GM18499 (cell line): ENCODE results near the gene PRR15L.

Source experiments
- ATAC-seq: cut with Tn5 transposase; IDR thresholded peaks from one replicate; pipeline ENCODE4 v1.9.1; 2021; ENCODE audit warnings: moderate number of reproducible peaks; ENCODE audit not compliant: insufficient read depth, unreplicated experiment

Gene PRR15L

DNA sequence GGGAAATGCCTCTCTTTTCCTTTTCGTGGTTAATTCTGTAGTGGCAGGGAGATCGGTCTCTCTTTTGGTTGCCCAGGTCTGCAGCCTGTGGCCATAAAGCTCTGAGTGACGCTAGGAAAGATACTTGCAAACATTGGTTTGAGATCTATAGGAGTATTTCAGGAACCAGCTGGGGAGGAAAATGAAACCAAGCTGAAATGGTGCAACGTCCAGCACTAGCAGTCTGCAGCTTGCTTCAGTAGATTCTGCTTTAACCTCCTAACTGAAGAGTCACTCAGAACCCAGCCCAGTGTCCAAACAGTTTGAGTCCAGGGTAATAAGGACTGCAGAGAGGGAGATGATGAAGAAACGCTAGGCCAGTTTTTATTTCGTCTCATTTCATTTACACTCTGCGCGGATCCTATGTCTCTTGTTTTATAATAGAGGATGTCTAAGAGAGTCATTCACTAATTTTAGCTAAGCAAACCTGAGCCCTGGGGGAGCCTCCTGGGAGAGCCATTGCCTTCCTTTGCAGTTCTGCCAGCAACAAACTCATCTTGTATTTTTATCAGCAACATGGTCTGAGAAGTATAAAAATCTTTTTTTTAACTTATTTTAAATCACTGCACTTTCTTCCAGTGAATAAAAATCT is 49.6 kb downstream of the PRR15L start:
- no peak for ATAC-seq

DNA sequence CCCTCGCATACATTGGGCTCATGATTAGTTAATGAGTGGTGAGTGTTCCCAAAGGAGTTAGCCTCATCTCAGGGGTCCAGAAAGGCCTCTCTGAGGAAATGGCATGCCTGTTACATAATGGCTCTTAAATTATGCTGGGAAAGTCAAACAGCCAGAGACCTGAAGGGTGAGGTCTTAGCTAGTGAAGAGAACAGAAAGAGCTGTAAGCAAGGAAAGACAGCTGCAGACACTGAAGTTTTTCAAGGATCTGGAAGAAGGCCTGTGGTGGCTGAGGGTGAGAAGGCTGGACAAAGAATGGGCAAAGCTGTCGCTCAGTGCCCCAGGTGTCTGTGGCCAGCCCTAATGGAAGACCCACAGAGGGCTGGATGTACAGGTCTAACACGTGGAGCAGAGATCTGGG is 51.2 kb downstream of the PRR15L start:
- no peak for ATAC-seq

DNA sequence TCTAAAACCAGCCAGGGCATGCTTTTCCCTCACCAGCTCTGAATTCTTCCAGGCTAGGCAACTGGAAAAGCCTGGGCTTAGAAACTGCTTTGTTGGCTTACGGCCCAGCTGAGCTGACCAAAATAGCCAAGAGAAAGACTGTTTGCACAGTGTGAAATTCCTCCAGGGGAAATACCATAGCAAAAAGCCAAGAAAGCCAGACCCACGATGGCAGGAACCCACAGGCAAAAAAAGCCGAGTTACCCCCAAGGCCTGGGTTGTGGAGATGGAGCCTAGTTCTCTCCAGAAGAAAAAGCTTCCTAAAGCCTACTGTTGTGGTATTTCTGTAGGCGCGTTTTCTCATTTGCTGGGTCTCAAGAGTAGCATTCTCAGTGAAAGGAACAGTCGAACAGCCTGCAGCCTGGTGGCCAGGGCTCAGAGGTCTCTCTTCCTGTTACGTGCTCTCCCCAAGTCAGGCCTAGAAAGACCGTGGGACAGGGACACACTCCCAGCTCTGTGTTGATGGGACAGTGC is 52.4 kb downstream of the PRR15L start:
- ATAC-seq = no peak

- ATAC-seq = no peak
These were observed 55.5 kb downstream of the PRR15L start for GRCh38 chr17:47902039-47902744.
